MM.1S (cell line): Measurements from ENCODE around the gene PPP6R2.

Source experiments
- DNase-seq: peaks from one replicate; pipeline ENCODE4 v3.0.0-alpha.2; 2015
- H2AFZ ChIP-seq: fragments of 300-600 bp; sonication (generic); 2 replicates; pipeline ENCODE4 v1.6.0; 2016; ENCODE audit warnings: antibody characterized with exemption, low read length
- H3F3A ChIP-seq: fragments of 300-600 bp; sonication (generic); 2 replicates; pipeline ENCODE4 v1.6.1; 2016; ENCODE audit warnings: mild to moderate bottlenecking, antibody characterized with exemption, low read length, moderate library complexity, mixed read lengths; ENCODE audit not compliant: insufficient read depth
- H3K27ac ChIP-seq: fragments of 300-600 bp; sonication (generic); 2 replicates; pipeline ENCODE4 v1.5.1; 2016; ENCODE audit warnings: mild to moderate bottlenecking, low read length
- H3K27me3 ChIP-seq: fragments of 300-600 bp; sonication (generic); replicated peaks from 2 replicates; pipeline ENCODE4 v1.6.0; 2016; ENCODE audit warnings: low read length; ENCODE audit not compliant: insufficient read depth
- H3K36me3 ChIP-seq: fragments of 300-600 bp; sonication (generic); replicated peaks from 2 replicates; pipeline ENCODE4 v1.6.1; 2016; ENCODE audit warnings: mild to moderate bottlenecking, low read length, mixed read lengths; ENCODE audit not compliant: insufficient read depth
- H3K4me1 ChIP-seq: fragments of 300-600 bp; sonication (generic); 2 replicates; pipeline ENCODE4 v1.6.1; 2016; ENCODE audit warnings: low read length, mixed read lengths
- H3K4me2 ChIP-seq: fragments of 300-600 bp; sonication (generic); 2 replicates; pipeline ENCODE4 v1.6.0; 2016; ENCODE audit warnings: low read depth, low read length
- H3K4me3 ChIP-seq: fragments of 300-600 bp; sonication (generic); 2 replicates; pipeline ENCODE4 v1.5.1; 2016; ENCODE audit warnings: low read length, mixed read lengths
- H3K79me2 ChIP-seq: fragments of 300-600 bp; sonication (generic); 2 replicates; pipeline ENCODE4 v1.6.1; 2016; ENCODE audit warnings: mixed run types, low read length, mixed read lengths
- H3K9ac ChIP-seq: fragments of 300-600 bp; sonication (generic); 2 replicates; pipeline ENCODE4 v1.6.1; 2016; ENCODE audit warnings: low read length, mixed read lengths
- H3K9me2 ChIP-seq: fragments of 300-600 bp; sonication (generic); replicated peaks from 2 replicates; pipeline ENCODE4 v1.6.1; 2016; ENCODE audit warnings: mild to moderate bottlenecking, low read length, mixed read lengths; ENCODE audit not compliant: insufficient read depth
- H3K9me3 ChIP-seq: fragments of 300-600 bp; sonication (generic); replicated peaks from 2 replicates; pipeline ENCODE4 v1.6.1; 2016; ENCODE audit warnings: mild to moderate bottlenecking, low read length, mixed read lengths; ENCODE audit not compliant: insufficient read depth
- H4K20me1 ChIP-seq: fragments of 300-600 bp; sonication (generic); 2 replicates; pipeline ENCODE4 v1.6.1; 2016; ENCODE audit warnings: mild to moderate bottlenecking, low read length, moderate library complexity, mixed read lengths; ENCODE audit not compliant: insufficient read depth
- CTCF ChIP-seq: fragments of 300-600 bp; sonication (generic); IDR thresholded peaks from 2 replicates; pipeline ENCODE4 v1.5.1; 2016; ENCODE audit warnings: antibody characterized with exemption, low read length, mixed read lengths
- EZH2 ChIP-seq: fragments of 300-600 bp; sonication (generic); optimal IDR thresholded peaks from 2 replicates; pipeline ENCODE3; 2017; ENCODE audit warnings: low read depth, mild to moderate bottlenecking, antibody characterized with exemption, low read length, mixed read lengths
- EZH2phosphoT487 ChIP-seq: fragments of 300-600 bp; sonication (generic); IDR thresholded peaks from 2 replicates; pipeline ENCODE4 v1.6.1; 2018; ENCODE audit warnings: antibody characterized with exemption, low read length

The PPP6R2 gene

DNA sequence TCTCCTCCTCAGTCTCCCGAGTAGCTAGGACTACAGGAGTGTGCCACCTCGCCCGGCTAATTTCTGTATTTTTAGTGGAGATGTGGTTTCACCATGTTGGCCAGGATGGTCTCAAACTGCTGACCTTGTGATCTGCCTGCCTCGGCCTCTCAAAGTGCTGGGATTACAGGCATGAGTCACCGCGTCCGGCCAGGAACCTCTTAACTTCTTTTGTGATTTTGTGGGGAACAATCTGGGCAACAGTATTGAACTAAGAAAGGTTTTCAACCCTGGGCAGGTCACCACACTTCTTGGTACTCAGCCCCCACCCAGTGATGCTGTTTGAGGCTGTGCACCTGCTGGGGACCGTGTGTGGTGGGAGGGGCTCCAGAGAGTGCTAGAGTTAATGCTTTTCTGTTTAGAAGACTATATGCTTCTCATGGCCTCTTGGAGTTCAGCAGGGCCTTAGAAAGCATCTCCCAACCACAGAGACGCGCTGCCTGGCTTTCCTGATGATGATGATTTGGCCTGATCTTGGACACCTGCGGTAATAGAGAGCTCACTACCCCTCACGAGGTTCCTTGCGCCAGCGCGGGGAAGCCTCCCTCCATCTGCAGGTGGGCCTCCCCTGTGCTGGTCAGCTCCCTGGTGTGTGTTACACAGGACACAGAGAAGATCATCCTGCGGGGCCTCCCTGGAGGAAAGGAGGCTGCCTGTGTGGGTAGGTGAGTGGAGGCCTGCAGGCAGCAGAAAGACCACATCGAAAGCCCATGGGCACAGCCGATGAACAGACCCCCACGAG, 17.5 kb upstream of the PPP6R2 start:
- Histone ChIP-seq H3K9me2 (no peaks in the 10 kb centered on the region), H3K27ac (no peak overlapping the region), H4K20me1 (no peaks in the 10 kb centered on the region), H2AFZ (no peak overlapping the region), H3K9me3 (no peaks in the 10 kb centered on the region), H3K4me2 (no peak overlapping the region), H3K27me3 (no peaks in the 10 kb centered on the region), H3F3A (no peaks in the 10 kb centered on the region; the same call in 1 of the 2 replicates), H3K9ac (no peak overlapping the region), H3K4me1 (peaks cover 8% of the 10 kb centered on the region; the same call in 1 of the 2 replicates), H3K36me3 (no peaks in the 10 kb centered on the region), H3K4me3 (no peak overlapping the region), H3K79me2 (no peaks in the 10 kb centered on the region)
- TF ChIP-seq EZH2 (no peak), EZH2phosphoT487 (no peak), CTCF (no peak)
- DNase-seq, result no peak

DNA sequence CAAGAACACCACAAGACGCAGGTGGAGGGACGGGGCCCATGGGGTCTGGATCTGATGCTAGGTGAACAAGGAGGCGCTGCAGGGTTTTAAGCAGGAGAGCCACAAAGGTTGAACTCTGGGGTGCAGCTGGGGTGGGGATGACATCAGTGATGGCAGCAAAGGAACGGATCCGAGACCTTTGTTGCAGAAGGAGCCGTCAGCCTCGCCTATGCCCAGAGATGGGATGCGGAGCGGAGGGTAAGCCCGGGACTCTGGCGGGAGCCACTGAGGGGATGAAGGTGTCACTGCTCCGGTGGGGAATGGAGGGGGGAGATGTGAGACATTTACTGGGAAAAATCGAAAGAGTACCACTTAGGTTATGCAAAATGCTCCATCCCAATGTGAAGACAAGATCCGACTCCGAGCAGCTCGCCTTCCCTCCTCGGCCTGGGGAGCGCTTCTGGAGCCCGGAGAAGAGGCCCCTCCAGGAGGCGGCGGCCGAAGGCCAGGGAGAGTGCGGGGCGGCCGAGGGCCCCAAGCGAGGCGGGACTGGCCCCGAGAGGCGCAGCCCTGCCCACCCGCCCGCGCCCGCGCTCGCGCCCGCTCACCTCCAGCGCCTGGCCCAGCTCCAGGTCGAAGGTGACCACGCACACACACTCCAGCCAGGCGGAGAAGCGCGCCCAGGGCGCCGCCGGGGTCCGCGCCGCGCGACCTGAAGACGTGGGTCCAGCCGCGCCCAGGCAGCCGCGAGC, 16.7 kb upstream of the PPP6R2 start:
- no peak for DNase-seq
- peak overlapping the region; percentile 37 for H3K4me3 ChIP-seq
- H3K27ac ChIP-seq, result no peak overlapping the region
- TF ChIP-seq EZH2phosphoT487 (no peak), EZH2 (no peak), CTCF (no peak)
- H3K9me2 ChIP-seq, result no peaks in the 10 kb centered on the region
- H3K27me3 ChIP-seq, result no peaks in the 10 kb centered on the region; the same call in 1 of the 2 replicates
- H3K9me3 ChIP-seq, result no peaks in the 10 kb centered on the region
- H3K79me2 ChIP-seq, result no peaks in the 10 kb centered on the region
- peak overlapping the region; percentile 19; the same call in 1 of the 2 replicates for H3K9ac ChIP-seq
- no peaks in the 10 kb centered on the region for H4K20me1 ChIP-seq
- H2AFZ ChIP-seq, result no peak overlapping the region
- H3K36me3 ChIP-seq, result no peaks in the 10 kb centered on the region
- peak overlapping the region; percentile 77 for H3K4me2 ChIP-seq
- H3K4me1 ChIP-seq, result peaks cover 7% of the 10 kb centered on the region; the same call in 1 of the 2 replicates
- H3F3A ChIP-seq, result no peaks in the 10 kb centered on the region; the same call in 1 of the 2 replicates

DNA sequence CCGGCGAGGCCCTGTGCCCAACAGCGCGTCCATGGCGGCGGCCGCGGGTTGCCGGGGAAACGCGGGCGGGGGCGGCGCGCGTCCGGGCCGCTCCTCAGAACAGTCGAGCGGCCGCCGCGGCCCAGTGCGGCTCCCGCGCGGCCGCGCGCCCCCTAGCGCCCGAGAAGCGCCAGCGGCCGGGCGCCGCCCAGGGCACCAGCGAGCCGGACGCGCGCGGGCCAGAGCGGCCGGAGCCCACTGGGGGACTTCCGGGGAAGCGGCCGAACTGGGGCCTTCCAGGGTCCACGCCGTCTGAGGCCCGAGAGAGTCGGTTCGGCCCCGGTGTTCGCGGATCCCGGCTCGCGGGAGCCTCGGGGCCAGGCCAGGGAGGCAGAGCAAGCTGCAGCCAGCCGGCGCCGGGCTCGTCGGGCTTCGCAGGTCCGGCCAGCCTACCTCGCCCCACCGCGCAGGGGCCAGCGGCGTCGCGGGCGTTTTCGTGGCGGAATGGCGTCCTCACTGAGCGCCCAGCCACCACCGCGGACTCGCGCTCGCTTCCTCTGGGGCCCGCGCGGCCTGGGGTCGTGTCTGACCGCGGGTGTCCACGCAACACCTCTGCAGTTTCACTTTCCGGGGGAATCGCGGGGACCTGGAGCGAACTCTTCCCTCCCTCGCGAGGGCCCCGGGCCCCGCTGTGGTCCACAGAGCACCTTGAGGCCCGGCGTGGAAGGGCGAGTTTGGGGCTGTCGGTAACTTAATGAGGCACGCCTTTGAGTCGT, 16.0 kb upstream of the PPP6R2 start, which contains the start of gene DENND6B:
Gene DENND6B, minus strand, starts transcription at position 57 of the 755 bp plus-strand sequence. Its CDS starts 24 bp downstream, at position 33.
- TF ChIP-seq EZH2phosphoT487 (no peak), CTCF (no peak), EZH2 (no peak)
- peak; percentile 83 for DNase-seq
- Histone ChIP-seq H2AFZ (peak within 1 kb of the TSS; percentile 69), H3K9me2 (no peaks in the 10 kb centered on the region), H3K27ac (peak within 1 kb of the TSS; percentile 30; the same call in 1 of the 2 replicates), H4K20me1 (no peaks in the 10 kb centered on the region), H3K27me3 (no peaks in the 10 kb centered on the region; the same call in 1 of the 2 replicates), H3K9me3 (no peaks in the 10 kb centered on the region), H3K36me3 (no peaks in the 10 kb centered on the region), H3K4me3 (peak within 1 kb of the TSS; percentile 66), H3K4me2 (peak within 1 kb of the TSS; percentile 99), H3K9ac (peak within 1 kb of the TSS; percentile 87), H3F3A (no peaks in the 10 kb centered on the region; the same call in 1 of the 2 replicates), H3K4me1 (peaks cover 7% of the 10 kb centered on the region; the same call in 1 of the 2 replicates), H3K79me2 (no peaks in the 10 kb centered on the region)
